Fibroblast of villous mesenchyme (primary cell): ENCODE data around the gene TRA2B. TPM values are rescaled to one million over a fixed set of nuclear protein-coding genes. Genes with fewer than 3 reads are reported as not detected.

Source experiments
- DNase-seq: peaks from one replicate; pipeline ENCODE4 v3.0.0-alpha.2; 2010; ENCODE audit warnings: low read depth
- H3K4me3 ChIP-seq: 2 replicates; pipeline ENCODE4 v1.5.1; 2011; ENCODE audit warnings: low read depth, mild to moderate bottlenecking, low read length
- total RNA-seq: library from RNA; depleted of rRNA; stranded (reverse); fragments of >200 nt; gene quantifications from 2 replicates; pipeline ENCODE4 v1.2.3, GENCODE V29; 2012
- TF ChIP-seq, protein P1 (sequence below): IDR thresholded peaks from 2 replicates; pipeline ENCODE4 v1.5.1; 2012; ENCODE audit warnings: low read depth, mild to moderate bottlenecking, low read length; ENCODE audit not compliant: insufficient read depth

The TRA2B gene
- total RNA-seq, 1 donor, result 182 TPM

DNA sequence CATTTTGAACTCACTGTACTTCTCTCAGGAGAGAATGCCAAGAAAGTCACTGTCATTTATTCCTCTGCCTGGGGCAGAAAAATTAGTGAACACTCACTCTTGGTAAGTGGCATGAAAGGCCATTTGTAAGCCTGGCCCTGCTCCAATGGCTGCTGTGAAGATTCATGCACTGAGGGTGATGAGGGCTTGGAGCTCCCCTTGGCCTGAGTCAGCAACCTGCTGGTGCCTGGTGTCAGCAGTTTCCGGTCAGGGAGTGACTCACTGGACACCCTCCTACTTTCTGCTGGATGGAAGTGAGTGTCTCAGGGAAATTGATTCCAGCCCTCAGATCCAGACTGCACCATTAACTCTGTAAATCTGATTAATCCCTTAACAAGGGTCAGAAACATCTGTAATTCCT is 37.6 kb downstream of the TRA2B start:
- TF ChIP-seq, protein P1, sequence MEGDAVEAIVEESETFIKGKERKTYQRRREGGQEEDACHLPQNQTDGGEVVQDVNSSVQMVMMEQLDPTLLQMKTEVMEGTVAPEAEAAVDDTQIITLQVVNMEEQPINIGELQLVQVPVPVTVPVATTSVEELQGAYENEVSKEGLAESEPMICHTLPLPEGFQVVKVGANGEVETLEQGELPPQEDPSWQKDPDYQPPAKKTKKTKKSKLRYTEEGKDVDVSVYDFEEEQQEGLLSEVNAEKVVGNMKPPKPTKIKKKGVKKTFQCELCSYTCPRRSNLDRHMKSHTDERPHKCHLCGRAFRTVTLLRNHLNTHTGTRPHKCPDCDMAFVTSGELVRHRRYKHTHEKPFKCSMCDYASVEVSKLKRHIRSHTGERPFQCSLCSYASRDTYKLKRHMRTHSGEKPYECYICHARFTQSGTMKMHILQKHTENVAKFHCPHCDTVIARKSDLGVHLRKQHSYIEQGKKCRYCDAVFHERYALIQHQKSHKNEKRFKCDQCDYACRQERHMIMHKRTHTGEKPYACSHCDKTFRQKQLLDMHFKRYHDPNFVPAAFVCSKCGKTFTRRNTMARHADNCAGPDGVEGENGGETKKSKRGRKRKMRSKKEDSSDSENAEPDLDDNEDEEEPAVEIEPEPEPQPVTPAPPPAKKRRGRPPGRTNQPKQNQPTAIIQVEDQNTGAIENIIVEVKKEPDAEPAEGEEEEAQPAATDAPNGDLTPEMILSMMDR, result no peak
- peak; percentile 81 for DNase-seq
- no peak overlapping the region for H3K4me3 ChIP-seq

DNA sequence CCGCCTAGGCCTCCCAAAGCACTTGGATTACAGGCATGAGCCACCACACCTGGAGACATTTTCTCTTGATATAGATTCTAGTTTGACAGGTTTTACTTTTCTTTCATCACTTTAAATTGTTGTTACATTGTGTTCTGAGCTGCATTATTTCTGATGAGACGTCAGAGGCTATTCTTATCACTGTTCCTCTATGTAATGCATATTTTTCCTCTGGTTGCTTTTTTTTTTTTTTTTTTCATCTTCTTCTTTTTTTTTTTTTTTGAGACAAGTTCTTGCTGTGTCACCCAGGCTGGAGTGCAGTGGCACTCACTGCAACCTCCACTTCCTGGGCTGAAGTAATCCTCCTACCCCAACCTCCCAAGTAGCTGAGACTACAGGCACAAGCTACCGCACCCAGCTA is 41.2 kb downstream of the TRA2B start:
- TF ChIP-seq, protein P1, result no peak
- no peak for DNase-seq
- no peak overlapping the region for H3K4me3 ChIP-seq

DNA sequence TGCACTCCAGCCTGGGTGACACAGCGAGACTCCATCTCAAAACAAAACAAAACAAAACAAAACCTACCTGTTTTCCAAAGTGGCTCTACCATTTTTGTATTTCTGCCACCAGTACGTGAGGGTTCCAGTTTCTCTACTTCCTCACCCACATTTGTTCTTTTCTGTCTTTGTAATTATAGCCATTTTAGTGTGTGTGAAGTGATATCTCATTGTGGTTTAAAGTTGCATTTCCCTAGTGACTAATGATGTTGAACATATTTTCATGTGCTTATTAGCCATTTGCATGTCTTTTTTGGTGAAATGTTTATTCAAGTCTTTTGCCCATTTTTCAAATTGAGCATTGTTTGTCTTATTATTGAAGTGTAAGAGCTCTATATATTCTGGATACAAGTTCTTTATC is 50.7 kb downstream of the TRA2B start:
- no peak overlapping the region for H3K4me3 ChIP-seq
- TF ChIP-seq, protein P1, result no peak
- DNase-seq, result no peak

DNA sequence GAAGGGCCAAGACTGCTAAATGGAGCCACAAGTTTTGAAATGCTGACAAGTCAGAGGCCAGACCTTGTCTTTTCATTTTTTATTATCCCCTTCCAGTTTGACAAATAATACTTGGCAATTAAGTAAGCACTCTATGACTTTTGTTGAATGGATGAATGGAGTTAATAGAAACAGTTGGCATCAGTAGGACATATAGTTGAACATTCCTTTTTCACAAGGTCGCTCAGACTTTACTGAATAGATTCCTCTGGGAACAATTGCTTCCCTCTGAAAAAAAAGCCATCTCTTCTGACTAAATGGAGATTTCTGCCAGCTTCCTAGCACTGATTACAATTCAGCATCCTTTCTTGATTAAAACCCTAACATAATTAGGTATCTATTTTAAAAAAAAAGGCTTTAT is 53.2 kb downstream of the TRA2B start:
- H3K4me3 ChIP-seq, result no peak overlapping the region
- TF ChIP-seq, protein P1, result no peak
- DNase-seq, result no peak

DNA sequence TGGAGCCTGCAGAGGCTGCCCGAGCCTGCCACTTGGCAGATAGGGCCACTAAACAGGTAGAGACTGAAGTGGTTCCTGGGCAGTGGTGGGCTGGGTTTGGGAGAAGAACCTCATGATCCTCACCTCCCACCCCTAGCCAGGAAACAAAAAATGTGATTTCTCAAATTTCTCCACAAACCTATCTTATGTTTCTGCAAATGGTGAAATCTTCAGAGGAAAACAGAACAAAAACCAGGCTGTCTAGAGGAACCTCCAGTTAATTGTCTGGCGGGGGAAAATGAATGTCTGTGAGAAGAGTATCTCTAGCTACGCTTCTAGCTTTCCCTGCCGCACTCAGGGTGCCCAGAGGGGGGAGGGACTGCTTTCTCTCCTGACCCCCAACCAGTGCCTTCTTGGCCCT is 55.9 kb downstream of the TRA2B start:
- TF ChIP-seq, protein P1, result no peak
- no peak for DNase-seq
- H3K4me3 ChIP-seq, result no peak overlapping the region

DNA sequence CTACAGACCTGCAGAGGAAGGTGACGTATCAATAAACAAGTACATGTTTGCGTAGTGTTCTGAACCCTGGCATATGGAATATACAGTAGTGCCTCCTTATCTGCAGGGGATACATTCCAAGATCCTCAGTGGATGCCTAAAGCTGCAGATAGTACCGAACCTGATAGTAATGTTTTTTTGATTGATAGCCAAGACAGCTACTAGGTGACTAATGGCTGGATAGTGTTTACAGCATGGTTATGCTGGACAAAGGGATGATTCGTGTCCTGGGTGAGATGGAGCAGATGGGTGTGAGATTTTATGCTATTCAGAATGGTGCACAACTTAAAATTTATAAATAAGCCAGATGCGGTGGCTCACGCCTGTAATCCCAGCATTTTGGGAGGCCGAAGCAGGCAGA is 57.2 kb downstream of the TRA2B start:
- DNase-seq, result no peak
- H3K4me3 ChIP-seq, result no peak overlapping the region
- TF ChIP-seq, protein P1, result no peak

DNA sequence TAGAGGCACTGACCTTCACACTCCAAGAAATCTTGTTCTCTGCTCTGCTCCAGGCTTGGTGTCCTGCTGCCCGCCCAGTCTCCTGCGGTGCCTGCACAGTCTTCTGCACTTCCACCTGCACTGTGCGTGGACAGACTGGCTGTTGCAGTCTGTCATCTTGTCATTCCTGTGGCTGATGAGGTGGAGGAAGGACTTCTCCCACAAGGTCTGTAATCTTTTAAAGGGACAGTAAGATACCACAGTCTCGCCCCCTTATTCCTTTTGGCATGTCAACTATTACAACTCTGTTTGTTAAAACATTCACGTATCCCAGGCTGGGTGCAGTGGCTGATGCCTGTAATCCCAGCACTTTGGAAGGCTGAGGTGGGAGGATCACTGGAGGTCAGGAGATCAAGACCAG is 58.9 kb downstream of the TRA2B start:
- no peak overlapping the region for H3K4me3 ChIP-seq
- no peak for DNase-seq
- TF ChIP-seq, protein P1, result no peak
